NCI-H345 treated with DMSO at 0.1 percent for 48 hours (cell line): ENCODE results near the gene RTL10.
A peak's percentile ranks its signal among the peaks of the same experiment; 100 is the strongest.

ENCODE experiments used
- DNase-seq: peaks from one replicate; lab custom pipeline; 2025; ENCODE audit not compliant: unreplicated experiment; lab: John Stamatoyannopoulos, UW

Gene RTL10

DNA sequence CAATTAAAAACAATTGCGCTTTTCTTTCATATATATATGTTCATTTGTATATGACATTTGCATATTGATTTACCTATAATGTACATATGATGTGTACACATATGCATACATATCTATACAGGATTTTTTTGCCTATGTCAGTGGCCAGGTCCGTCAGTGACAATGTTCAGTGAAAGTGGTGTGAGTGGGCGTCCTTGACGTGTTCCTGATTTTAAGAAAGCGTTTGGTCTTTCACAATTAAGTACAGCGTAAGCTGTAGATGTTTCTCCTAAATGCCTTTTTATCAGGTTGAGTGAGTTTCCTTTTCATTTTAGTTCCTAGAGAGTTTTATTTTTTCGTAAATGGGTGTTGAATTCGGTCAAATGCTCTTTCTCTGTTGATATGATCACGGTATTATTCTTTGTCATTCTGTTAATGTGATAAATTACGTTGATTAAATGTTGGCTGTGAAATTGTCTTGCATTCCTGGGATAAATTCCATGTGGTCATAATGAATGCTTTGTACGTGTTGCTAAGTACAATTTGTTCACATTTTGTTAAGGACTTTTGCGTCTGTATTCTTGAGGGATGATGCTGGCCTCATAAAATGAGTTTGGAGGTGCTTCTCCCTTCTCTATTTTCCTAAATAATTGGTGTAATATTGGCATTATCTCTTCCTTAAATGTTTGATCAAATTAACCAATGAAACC lies 10.6 kb upstream of the RTL10 start:
- no peak for DNase-seq

DNA sequence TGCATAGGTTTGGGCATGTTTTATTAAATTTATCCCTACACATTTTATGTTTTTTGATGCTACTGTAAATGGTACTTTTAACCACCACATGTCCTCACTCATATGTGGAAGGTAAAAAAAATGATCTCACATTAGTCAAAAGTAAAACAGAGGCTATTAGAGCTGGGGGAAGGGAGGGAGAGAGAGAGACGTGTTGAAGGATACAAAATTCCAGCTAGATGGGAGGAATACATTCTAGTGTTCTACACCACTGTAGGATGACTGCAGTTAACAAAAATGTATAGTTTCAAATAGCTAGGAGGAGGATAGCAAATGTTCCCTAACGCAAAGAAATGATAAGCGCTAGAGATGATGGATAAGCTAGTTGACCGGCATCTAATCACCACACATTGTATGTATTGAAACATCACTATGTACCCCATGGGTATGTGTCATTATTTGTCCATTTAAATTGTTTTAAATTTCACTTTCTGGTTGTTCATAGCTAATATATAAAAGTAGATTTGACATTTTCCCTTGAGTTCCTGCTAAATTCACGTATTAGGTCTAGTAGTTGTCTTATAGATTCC lies 9.9 kb upstream of the RTL10 start:
- DNase-seq = no peak

- no peak for DNase-seq
These were observed 8.9 kb upstream of the RTL10 start for GRCh38 chr22:19863571-19863970.

- DNase-seq = no peak
These were observed 8.1 kb upstream of the RTL10 start for GRCh38 chr22:19862619-19863246.

DNA sequence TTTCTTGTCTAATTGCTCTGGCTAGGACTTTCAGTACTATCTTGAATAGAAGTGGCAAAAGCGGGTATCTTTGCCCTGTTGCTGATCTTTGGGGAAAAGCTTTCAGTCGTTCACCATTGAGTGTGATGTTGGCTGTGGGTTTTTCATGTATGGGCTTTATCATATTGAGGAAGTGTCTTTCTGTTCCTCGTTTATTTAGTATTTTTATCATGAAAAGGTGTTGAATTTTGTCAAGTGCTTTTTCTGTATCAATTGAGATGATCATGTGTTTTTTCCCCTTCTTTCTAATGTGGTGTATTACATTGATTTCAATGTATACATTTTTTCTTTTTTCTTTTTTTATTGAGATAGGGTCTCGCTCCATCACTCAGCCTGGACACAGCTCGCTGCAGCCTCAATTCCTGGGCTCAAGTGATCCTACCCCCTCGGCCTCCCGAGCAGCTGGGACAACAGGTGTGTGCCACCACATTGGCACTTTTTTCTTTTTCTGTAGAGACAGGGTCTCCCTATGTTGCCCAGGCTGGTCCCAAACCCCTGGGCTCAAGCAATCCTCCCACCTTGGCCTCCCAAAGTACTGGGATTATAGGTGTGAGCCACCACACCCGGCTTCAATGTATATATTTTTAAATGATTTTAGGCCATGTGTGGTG lies 5.3 kb upstream of the RTL10 start:
- no peak for DNase-seq

DNA sequence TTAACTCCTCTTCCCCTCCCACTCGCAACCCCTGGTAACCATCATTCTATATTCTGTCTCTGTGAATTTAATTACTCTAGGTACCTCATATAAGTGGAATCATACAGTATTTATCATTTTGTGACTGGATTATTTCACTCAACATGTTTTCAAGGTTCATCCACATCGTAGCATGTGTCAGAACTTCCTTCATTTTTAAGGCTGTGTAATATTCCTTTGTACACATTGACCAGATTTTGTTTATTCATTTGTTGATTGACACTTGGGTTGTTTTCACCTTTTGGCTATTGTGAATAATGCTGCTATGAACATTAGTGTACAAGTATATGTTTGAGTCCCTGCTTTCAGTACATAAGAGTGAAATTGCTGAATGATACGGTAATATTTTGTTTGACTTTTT lies 2.7 kb upstream of the RTL10 start:
- no peak for DNase-seq

DNA sequence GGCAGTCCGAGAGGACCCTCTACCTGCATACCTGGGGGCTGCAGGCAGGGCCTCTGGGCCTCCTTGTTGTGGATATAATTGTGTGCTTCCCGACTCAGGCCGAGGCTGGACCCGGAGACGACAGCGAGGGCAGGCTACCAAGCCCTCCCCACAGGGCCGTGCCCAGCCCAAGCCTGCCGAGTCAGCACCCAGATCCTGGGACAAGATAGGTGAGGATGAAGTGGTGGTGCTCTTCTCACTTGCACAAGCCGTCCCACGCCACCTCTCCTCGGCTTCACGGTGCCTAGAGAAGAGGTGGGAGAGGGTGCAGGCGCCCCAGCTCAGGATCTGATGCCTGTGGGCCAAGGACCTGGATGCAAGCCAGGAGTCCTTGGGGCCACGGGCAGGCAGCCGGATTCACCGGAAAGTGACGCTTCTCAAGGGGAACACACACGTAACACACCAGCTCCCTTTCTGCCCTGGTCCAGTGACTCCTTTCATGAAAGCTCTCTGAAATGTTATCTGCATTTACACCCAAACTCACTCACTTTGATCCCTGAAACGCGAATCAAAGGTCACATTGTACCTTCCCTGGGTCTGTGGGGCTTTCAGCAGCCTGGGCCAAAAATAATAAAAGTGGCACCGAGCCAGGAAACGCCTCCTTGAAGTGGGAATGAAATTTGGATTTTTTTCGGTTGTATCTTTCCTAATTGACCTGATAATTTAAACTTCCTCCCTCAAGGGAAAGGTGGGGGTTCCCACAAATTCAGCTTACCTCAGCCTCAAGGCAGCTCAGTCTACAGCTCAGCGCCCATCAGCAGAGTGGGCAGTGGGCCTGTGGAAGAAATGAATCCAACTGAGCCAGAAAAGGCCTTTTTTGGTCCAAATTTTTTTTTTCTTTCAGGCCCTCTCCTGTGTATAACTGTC lies 1.1 kb upstream of the RTL10 start:
- peak; percentile 31 for DNase-seq

DNA sequence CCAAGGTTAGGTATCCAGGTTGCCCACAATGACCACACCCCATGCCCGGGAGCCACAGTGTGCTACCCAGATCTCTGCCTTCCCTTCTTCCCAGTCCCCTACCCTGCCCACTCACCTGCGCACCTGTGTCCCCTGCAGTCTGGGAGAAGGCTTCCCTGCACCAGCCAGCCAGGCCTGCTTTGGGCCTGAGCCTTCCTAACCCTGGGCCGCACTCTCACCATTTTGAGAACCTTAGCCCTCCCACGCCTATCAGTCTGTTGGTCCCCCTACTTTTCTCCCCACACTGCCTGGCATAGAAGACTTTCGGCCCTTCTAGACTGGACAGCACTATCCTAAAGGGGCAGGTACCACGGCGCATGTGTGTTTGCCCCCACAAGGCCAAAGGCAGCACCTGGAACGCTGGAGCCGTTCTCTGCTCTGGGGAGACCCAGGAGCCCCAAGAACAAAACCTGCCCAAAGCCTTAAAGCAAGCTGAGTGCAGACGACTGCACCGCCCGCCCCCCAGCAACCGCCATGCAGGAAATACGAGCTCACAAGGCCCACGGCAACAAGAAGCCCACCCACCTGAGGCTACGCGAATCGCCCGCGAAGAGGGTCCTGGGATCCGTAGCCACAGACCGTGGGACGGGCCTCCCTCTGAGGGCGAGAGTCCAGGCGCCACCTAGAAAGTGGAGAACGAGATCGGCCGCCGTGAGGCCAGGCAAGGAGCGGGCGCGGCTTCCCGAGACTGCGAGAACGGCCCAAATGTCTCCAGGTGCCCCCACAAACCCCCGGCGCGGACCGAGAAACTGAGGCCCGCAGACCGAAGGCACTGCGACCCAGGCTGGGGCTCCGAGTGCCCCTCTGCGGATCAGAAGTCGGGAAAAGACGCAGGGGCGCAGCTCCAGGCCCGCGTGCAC lies 546 bp downstream of the RTL10 start:
- DNase-seq = no peak

- DNase-seq = no peak
These were observed 1.4 kb downstream of the RTL10 start for GRCh38 chr22:19853058-19853878.

GRCh38 chr22:19852177-19852781 lies 2.4 kb downstream of the RTL10 start:
- DNase-seq = no peak

DNA sequence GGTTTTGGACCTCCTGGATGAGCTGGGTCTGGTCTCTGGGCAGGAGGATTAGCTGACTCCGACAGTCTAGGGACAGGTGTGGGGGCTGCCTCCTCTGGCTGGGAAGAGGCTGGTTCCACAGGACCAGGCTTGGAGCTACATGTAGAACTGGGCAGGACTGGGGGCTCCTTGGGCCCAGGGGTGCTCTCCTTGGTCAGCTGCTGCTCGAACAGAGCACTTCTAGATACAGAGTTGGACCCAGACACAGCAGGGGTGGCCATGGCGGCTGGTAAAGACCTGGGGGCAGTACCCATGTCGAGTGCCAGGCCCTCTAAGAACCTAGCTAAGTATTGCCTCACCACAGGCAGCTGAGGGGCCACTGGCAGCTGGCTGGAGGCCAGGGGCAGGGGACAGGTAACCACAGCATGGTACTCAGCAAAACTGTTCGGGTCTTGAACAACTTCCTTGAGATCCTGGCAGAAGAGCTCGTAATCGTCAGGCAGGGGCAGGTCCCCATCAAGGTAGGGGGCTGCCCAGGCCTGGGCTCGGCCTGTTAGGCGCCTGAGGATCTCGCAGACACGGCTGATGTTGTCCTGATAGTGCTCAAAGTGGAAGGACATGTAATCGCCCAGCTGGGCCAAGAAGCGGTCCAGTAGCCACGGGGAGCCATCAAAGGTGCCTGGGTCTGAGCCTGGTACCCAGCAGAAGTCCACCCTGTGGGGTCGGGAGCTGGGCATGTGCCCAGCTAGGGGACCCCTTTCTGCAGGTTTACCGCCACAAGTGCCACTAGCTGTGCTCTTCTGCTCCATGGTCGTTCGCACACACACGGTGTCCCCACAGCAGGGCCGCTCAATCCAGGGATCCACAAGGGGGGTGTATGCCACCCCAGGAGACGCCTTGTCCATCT lies 3.1 kb downstream of the RTL10 start:
- DNase-seq = no peak

GRCh38 chr22:19850763-19851109 lies 3.9 kb downstream of the RTL10 start:
- no peak for DNase-seq

DNA sequence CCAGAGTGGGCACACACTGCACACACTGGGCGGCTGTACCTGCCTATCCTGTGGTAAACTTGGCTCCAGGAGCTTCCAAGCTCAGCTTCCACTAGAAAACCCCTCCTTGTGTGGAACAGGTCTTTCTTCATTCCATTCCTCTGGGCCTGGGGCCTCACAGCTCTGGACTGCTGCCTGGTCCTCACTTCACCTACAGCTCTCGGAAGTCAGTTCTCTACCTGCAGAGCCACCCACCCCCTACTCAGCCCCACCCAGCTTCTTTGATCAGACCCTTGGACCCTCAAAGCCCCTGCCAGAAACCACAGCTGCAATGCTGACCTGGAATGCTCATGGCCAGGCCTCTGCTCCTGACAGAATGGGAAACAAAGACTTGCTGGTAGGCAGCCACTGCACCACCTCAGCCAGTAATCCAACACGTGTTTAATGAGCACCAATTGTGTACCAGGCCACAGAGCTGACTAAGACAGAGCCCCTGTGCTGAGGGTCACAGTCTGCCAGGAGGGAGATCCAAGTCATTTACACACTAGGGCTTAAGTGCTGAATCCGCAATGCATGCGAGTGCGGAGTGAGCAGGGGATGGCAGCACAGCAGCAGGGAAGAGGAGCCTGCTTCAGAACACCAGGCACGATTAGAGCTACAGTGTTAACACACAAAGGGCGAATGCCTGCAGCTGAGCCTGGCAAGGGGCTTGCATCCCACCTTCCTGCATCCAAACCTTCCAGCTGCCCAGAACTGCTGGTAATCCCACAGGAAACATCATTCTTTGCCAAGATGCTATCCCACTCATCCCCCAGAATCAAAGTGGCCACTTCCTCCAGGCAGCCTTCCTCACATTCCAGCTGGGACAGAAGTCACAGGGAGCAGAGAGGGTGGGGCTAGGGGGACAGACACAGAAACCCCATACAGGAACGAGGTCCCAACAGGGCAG lies 4.6 kb downstream of the RTL10 start:
- no peak for DNase-seq

DNA sequence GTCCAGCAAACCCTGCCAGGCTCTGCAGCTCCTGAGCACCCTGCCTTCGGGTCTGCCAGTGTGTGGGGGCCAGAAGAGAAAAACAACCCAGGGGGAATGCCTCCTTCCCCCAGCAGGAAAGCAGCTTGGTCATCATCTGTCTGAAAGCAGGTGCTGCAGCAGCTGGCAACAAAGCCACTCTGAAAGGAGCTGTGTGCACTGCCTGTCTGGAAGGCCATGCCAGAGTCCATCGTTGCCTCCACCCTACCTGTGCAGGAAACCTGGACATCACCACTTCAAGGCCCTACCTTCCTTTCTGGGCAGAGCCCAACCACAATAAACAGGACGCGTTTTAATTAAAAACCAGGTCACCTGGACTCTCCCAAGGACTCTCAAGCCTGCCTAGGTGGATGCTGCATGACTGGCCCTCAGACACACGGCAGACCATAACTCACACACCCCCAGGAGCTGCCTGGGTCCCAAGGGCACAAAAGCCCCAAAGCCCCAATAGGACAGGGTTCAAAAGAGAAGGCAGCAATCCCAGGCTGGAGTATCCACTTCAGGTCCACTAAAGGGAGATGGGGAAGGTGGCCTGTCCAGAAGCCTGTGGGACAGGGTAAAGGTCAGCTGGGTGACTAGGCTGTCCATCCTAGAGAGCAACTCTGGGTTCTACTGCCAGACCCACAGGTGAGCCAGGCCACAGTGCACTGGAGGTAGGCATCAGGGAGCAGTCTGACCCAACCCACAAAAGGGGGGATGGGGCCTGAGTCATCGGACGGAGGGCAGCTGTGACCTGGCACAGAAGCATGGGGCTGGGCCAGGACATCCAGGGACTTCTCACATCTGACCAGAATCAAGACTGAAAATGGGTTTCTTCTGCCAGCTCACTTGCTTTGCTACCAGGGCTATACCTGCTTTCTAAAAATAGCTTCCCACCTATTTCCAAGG lies 6.1 kb downstream of the RTL10 start:
- DNase-seq = no peak

DNA sequence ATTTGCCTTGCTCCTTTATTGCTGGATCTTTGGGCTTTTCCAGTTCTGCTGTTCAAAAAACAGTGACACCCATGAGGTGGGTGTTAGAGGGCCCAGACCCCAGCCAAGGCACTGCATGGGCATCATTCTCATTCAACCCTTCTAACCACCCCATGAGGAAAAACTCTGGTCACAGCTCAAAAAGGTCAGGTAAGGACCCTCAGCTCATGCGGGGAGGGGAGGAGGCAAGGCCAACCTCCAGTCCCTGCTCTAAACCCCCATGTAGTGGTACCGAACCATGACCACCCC lies 7.4 kb downstream of the RTL10 start:
- no peak for DNase-seq
